ENCODE measurements around the gene ODAD2. TPM values are rescaled to one million over a fixed set of nuclear protein-coding genes. Genes with fewer than 3 reads are reported as not detected.

Gene ODAD2
- total RNA-seq, 2 experiments from 2014 or later, result not detected

DNA sequence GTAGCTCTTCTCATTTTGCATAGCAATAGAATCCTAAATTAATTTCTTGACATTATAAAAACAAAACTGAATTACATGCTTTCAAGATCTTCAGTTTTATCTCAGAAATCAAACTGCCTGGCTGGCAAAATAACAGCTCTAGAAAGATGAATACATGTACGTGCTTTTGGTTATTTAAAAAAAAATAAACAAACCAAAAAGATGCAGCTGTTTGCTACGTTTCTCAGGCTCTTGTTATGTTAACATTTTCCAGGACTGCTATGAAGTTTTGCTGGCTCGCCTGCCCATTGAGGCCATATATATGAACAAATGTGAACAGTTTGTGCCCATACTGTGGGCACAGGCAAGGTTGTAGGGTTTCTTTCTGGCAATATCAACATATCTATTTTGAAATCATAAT is 86.6 kb downstream of the ODAD2 start:
- Histone ChIP-seq H3K4me1 (ENCODE audit: insufficient read depth, low read length, poor library complexity, severe bottlenecking) (no peaks in the 10 kb centered on the region), H4K20me1 (ENCODE audit: insufficient read depth, low read length) (no peaks in the 10 kb centered on the region), H3K79me2 (ENCODE audit: insufficient read depth, low read depth, low read length) (no peaks in the 10 kb centered on the region), H2AFZ (ENCODE audit: low read length) (no peak overlapping the region), H3K4me3 (ENCODE audit: low read depth, low read length, poor library complexity, severe bottlenecking) (no peak overlapping the region), H3K27ac (ENCODE audit: low read depth, low read length, poor library complexity, severe bottlenecking) (no peak overlapping the region), H3K4me2 (ENCODE audit: low read length) (no peak overlapping the region), H3K36me3 (ENCODE audit: insufficient read depth, low read length) (no peaks in the 10 kb centered on the region), H3K9me3 (ENCODE audit: low read length) (no peaks in the 10 kb centered on the region), H3K9me2 (ENCODE audit: insufficient read depth, low read length) (no peaks in the 10 kb centered on the region)
- no TSS peak for BruUV-seq (replicated peaks)
- no peak for TF ChIP-seq EZH2phosphoT487 (IDR thresholded peaks at IDR 0.05; ENCODE audit: borderline replicate concordance, low read depth, low read length)
- TF ChIP-seq, protein P1, sequence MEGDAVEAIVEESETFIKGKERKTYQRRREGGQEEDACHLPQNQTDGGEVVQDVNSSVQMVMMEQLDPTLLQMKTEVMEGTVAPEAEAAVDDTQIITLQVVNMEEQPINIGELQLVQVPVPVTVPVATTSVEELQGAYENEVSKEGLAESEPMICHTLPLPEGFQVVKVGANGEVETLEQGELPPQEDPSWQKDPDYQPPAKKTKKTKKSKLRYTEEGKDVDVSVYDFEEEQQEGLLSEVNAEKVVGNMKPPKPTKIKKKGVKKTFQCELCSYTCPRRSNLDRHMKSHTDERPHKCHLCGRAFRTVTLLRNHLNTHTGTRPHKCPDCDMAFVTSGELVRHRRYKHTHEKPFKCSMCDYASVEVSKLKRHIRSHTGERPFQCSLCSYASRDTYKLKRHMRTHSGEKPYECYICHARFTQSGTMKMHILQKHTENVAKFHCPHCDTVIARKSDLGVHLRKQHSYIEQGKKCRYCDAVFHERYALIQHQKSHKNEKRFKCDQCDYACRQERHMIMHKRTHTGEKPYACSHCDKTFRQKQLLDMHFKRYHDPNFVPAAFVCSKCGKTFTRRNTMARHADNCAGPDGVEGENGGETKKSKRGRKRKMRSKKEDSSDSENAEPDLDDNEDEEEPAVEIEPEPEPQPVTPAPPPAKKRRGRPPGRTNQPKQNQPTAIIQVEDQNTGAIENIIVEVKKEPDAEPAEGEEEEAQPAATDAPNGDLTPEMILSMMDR (conservative IDR thresholded peaks at IDR 0.05; ENCODE audit: low read length), result no peak
- no peak for DNase-seq (ENCODE audit: low spot score)
- intact Hi-C loops (cut with micrococcal nuclease; ENCODE audit: unreplicated experiment), result no loop called here
- ChIA-PET CTCF (ENCODE audit: unreplicated experiment) (no interaction called here), POLR2A (no interaction called here)

DNA sequence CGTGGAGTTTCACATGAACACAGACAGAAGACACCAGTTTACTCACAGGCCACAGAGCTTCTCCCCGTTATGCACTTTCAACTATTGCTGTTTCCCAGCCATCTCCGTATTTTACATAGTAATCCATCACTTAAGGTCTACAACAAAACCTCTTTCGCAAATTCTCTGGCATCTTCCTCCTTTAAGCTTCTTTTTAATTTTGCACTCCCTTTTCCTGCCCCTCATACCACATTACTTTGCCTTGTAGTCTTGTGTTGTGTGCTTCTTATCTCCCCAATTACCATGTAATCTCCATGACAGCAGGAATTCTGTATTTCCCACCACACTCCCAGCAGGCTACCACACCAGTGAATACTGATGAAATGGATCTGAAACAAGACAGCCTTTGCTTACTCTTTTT is 87.3 kb downstream of the ODAD2 start:
- no peaks in the 10 kb centered on the region for H3K9me3 ChIP-seq (ENCODE audit: low read length)
- H4K20me1 ChIP-seq (ENCODE audit: insufficient read depth, low read length), result no peaks in the 10 kb centered on the region
- no peak for DNase-seq (ENCODE audit: low spot score)
- no peak overlapping the region for H3K4me3 ChIP-seq (ENCODE audit: low read depth, low read length, poor library complexity, severe bottlenecking)
- H3K4me1 ChIP-seq (ENCODE audit: insufficient read depth, low read length, poor library complexity, severe bottlenecking), result no peaks in the 10 kb centered on the region
- no peaks in the 10 kb centered on the region for H3K79me2 ChIP-seq (ENCODE audit: insufficient read depth, low read depth, low read length)
- intact Hi-C loops (cut with micrococcal nuclease; ENCODE audit: unreplicated experiment), result no loop called here
- H3K36me3 ChIP-seq (ENCODE audit: insufficient read depth, low read length), result no peaks in the 10 kb centered on the region
- POLR2A ChIA-PET, result interaction anchor here (0.9 kb wide), 1 partner anchor 14 kb away, joined by 3 read pairs; no protein-coding TSS in a partner anchor
- H3K27ac ChIP-seq (ENCODE audit: low read depth, low read length, poor library complexity, severe bottlenecking), result no peak overlapping the region
- H3K4me2 ChIP-seq (ENCODE audit: low read length), result no peak overlapping the region
- CTCF ChIA-PET (ENCODE audit: unreplicated experiment), result no interaction called here
- TF ChIP-seq, protein P1 (conservative IDR thresholded peaks at IDR 0.05; ENCODE audit: low read length), result no peak
- TF ChIP-seq EZH2phosphoT487 (IDR thresholded peaks at IDR 0.05; ENCODE audit: borderline replicate concordance, low read depth, low read length), result no peak
- no TSS peak for BruUV-seq (replicated peaks)
- H3K9me2 ChIP-seq (ENCODE audit: insufficient read depth, low read length), result no peaks in the 10 kb centered on the region
- no peak overlapping the region for H2AFZ ChIP-seq (ENCODE audit: low read length)

DNA sequence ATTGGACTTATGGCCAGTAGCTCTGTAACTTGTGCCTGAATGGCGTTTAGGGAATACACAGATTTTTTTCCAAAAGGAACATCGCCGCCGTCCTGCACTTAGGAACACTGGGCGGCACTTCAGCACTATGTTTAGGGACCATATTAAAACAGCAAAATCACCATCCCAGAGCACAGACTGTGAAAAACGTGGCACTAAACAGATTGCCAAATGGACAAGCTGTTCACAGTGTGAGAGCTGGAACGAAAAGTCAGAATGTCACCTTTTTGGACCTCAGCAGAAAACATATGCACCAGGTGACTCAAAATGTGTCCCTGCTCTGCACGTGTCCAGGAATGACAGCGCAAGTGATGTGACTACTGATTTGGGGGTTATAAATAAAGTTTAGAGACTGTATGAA is 87.9 kb downstream of the ODAD2 start:
- no peak for DNase-seq (ENCODE audit: low spot score)
- Histone ChIP-seq H3K4me2 (ENCODE audit: low read length) (no peak overlapping the region), H3K4me3 (ENCODE audit: low read depth, low read length, poor library complexity, severe bottlenecking) (no peak overlapping the region), H3K9me3 (ENCODE audit: low read length) (no peaks in the 10 kb centered on the region), H4K20me1 (ENCODE audit: insufficient read depth, low read length) (no peaks in the 10 kb centered on the region), H3K79me2 (ENCODE audit: insufficient read depth, low read depth, low read length) (no peaks in the 10 kb centered on the region), H3K4me1 (ENCODE audit: insufficient read depth, low read length, poor library complexity, severe bottlenecking) (no peaks in the 10 kb centered on the region), H2AFZ (ENCODE audit: low read length) (no peak overlapping the region), H3K36me3 (ENCODE audit: insufficient read depth, low read length) (no peaks in the 10 kb centered on the region), H3K27ac (ENCODE audit: low read depth, low read length, poor library complexity, severe bottlenecking) (no peak overlapping the region), H3K9me2 (ENCODE audit: insufficient read depth, low read length) (no peaks in the 10 kb centered on the region)
- intact Hi-C loops (cut with micrococcal nuclease; ENCODE audit: unreplicated experiment), result no loop called here
- no peak for TF ChIP-seq EZH2phosphoT487 (IDR thresholded peaks at IDR 0.05; ENCODE audit: borderline replicate concordance, low read depth, low read length)
- TF ChIP-seq, protein P1 (conservative IDR thresholded peaks at IDR 0.05; ENCODE audit: low read length), result no peak
- BruUV-seq (replicated peaks), result no TSS peak
- ChIA-PET POLR2A (interaction anchor here (0.9 kb wide), 1 partner anchor 15 kb away, joined by 3 read pairs; no protein-coding TSS in a partner anchor), CTCF (ENCODE audit: unreplicated experiment) (no interaction called here)

All from OCI-LY7 (cell line).